Lower leg skin (tissue), 4 donors: ENCODE data around the gene PEAK1. TPM values are rescaled to one million over a fixed set of nuclear protein-coding genes. Genes with fewer than 3 reads are reported as not detected.

Experiments used
- DNase-seq, 2 donors: peaks; one replicate each; pipeline ENCODE4 v3.0.0-alpha.2; 2019; ENCODE audit warnings: low spot score in 2 of 2
- H3K4me3 ChIP-seq: fragments of 200-600 bp; sonication (generic); 2 replicates; pipeline ENCODE4 v1.5.1; 2017; ENCODE audit warnings: mild to moderate bottlenecking, low read depth; ENCODE audit not compliant: poor library complexity, severe bottlenecking
- CTCF ChIP-seq, 3 donors: fragments of 450-650 bp; IDR thresholded peaks; one replicate each; pipeline ENCODE4 v1.5.1; 2016; ENCODE audit warnings: antibody characterized with exemption in 3 of 3, mild to moderate bottlenecking in 3 of 3, moderate library complexity in 2 of 3
- POLR2A ChIP-seq, 2 donors: fragments of 450-650 bp; IDR thresholded peaks; one replicate each; pipeline ENCODE4 v1.6.1; 2016 to 2017; ENCODE audit warnings: antibody characterized with exemption in 2 of 2, mild to moderate bottlenecking in 1 of 2, moderate library complexity in 1 of 2
- WGBS, 2 donors: methylation state at CpG; one replicate each; pipeline ENCODE4 v1.1.5; 2018; 5-methylcytosine and 5-hydroxymethylcytosine counted together
- intact Hi-C: fragments of 100-400 bp; cut with DNase I; formaldehyde crosslinking; loops from one replicate; pipeline ENCODE4 v1.15.0; 2023; ENCODE audit warnings: low total_unique reads
- total RNA-seq, 4 donors: library from RNA; depleted of rRNA; stranded (reverse); fragments of >200 nt; gene quantifications; one replicate each; pipeline ENCODE4 v1.1.0, GENCODE V29; 2016

Gene PEAK1
- total RNA-seq, 4 donors from 2014 or later: 23.4 to 38.2 (median 31.0) TPM

- 91 to 97% methylated on average over 1 of the region's 1 CpG for WGBS, 2 donors
- intact Hi-C loops: no loop called here
- no peak for DNase-seq
- no peak for TF ChIP-seq CTCF (IDR thresholded peaks at IDR 0.05)
- TF ChIP-seq POLR2A (IDR thresholded peaks at IDR 0.05): no peak
- no peak overlapping the region for H3K4me3 ChIP-seq
Measured at GRCh38 chr15:77140220-77140619, 279.7 kb downstream of the PEAK1 start.

- H3K4me3 ChIP-seq: no peak overlapping the region
- WGBS, 2 donors: 97% methylated on average over 2 of the region's 2 CpGs
- intact Hi-C loops: no loop called here
- no peak for DNase-seq
- TF ChIP-seq POLR2A (IDR thresholded peaks at IDR 0.05) (no peak), CTCF (IDR thresholded peaks at IDR 0.05) (no peak)
Measured at GRCh38 chr15:77139312-77139711, 280.6 kb downstream of the PEAK1 start.

GRCh38 chr15:77138167-77138522 lies 281.8 kb downstream of the PEAK1 start:
- DNase-seq: no peak
- no peak for TF ChIP-seq CTCF (IDR thresholded peaks at IDR 0.05)
- TF ChIP-seq POLR2A (IDR thresholded peaks at IDR 0.05): no peak
- intact Hi-C loops: no loop called here
- WGBS, 2 donors: 93 to 97% methylated on average over 2 of the region's 2 CpGs
- H3K4me3 ChIP-seq: no peak overlapping the region

- TF ChIP-seq POLR2A (IDR thresholded peaks at IDR 0.05) (no peak), CTCF (IDR thresholded peaks at IDR 0.05) (no peak)
- intact Hi-C loops: no loop called here
- no peak for DNase-seq
- WGBS, 2 donors: 97 to 98% methylated on average over 4 of the region's 4 CpGs
- no peak overlapping the region for H3K4me3 ChIP-seq
Measured at GRCh38 chr15:77135181-77135580, 284.7 kb downstream of the PEAK1 start.

- no peak for TF ChIP-seq CTCF (IDR thresholded peaks at IDR 0.05)
- TF ChIP-seq POLR2A (IDR thresholded peaks at IDR 0.05): no peak
- DNase-seq: no peak
- 95 to 97% methylated on average over 1 of the region's 1 CpG for WGBS, 2 donors
- no peak overlapping the region for H3K4me3 ChIP-seq
- intact Hi-C loops: no loop called here
Measured at GRCh38 chr15:77130315-77130930, 289.5 kb downstream of the PEAK1 start.

DNA sequence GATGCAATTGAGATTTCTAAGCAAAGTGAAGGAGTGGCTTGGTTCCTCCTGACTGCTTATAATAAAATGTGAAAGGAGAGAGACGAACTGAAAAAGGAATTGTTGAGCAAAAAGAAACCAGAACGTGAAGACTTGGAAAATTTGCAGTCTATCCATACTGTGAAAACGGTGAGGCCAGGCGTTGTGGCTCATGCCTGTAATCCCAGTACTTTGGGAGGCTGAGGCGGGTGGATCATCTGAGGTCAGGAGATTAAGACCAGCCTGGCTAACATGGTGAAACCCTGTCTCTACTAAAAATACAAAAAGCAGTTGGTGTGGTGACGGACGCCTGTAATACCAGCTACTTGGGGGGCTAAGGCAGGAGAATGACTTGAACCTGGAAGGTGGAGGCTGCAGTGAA lies 292.3 kb downstream of the PEAK1 start:
- intact Hi-C loops: no loop called here
- 89 to 91% methylated on average over 7 of the region's 7 CpGs for WGBS, 2 donors
- TF ChIP-seq CTCF (IDR thresholded peaks at IDR 0.05) (no peak), POLR2A (IDR thresholded peaks at IDR 0.05) (no peak)
- DNase-seq: no peak
- H3K4me3 ChIP-seq: no peak overlapping the region
